Myocyte (in vitro differentiated cells): ENCODE results near the gene TPR. TPM values are rescaled to one million over a fixed set of nuclear protein-coding genes. Genes with fewer than 3 reads are reported as not detected.

Experiments used
- DNase-seq: peaks from one replicate; pipeline ENCODE4 v3.0.0-alpha.2; 2012; ENCODE audit warnings: low read depth
- total RNA-seq: library from RNA; depleted of rRNA; stranded (reverse); fragments of >200 nt; gene quantifications from 2 replicates; pipeline ENCODE4 v1.2.3, GENCODE V29; 2014

TPR gene
- total RNA-seq, 1 donor from 2014 or later, result 54.1 TPM

GRCh38 chr1:186291271-186291670 lies 83.8 kb downstream of the TPR start:
- no peak for DNase-seq

DNA sequence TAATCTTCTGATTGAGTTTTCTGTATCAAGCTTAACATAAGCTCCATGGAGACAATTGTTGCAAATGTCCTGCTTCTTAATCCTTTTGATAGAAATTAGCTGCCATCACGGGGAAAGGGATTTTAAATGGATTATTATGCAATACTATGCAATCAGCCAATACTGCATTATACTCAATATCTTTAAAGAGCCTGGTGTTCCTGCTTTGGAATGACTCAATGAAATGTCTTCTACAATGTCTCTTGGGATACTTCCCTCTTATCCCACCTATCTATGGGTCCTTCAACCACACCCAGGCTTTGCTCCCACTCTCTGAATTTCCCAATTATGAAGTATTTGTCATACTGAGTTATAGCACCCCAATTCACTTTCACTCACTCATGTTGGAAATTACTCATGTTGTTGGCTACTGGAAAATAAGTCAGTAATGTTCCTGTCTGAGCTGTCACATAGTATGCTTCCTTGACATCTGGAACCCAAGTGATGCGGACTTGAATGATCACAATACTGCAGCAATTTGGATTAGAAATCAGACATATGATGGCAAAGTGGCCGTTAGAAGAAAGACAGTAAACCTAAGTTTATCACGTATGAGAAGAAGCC lies 85.0 kb downstream of the TPR start:
- DNase-seq, result no peak

- no peak for DNase-seq
Measured at GRCh38 chr1:186286615-186287315, 88.3 kb downstream of the TPR start.

DNA sequence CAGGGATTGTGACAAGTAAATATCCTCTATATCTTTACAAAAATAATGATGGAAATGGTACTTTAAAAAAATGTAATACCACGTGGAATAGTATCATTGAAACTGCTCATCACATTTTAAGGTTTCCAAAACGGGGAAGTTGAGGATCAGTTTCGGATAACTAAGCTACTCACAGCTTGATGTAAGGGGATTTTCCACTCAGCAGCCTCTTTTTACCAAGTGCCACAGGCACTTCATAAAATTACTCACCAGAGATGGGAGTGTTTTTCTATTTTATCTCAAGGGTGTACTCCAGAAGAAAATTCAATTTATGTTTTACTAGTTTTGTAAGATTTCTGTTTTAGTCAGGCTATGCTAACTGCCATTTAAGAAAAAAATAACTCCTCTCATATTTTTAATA lies 91.7 kb downstream of the TPR start:
- no peak for DNase-seq

DNA sequence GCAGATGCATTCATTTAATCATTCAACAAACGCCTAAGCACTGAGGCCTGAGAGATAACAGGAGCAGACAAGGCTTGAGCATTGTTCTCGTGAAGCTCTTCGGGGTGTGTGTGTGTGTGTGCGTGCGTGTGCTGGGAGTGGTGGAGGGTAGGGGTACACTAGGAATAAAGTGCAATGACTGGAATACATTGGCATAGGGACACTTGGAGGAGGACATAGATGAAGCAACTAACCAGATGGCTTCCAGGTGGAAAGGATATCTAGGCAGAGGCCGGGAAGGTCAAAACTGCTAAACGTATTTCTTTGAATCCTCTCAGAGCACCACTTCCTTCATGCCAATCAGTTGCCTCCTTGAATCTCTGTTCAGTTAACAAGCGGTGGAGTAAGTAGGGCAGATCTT lies 92.6 kb downstream of the TPR start:
- no peak for DNase-seq

GRCh38 chr1:186275822-186276221 lies 99.2 kb downstream of the TPR start:
- DNase-seq, result no peak

DNA sequence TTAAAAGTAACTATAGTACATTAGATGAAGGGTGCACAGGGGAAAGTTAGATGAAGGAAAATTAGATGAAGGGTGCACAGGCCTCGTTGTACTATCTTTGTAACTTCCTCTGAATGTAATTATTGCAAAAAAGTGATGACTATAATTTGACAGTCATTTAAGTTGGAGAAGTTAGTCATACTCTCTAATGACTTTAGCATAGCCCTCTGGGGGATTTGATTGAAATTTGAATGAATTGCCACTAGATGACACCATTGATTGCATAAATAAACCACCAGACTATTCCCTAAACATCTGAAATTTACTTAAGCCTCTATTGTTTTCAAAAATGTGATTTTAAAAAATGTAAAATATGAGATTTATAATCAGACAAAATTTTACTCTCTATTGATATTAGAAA lies 102.6 kb downstream of the TPR start:
- no peak for DNase-seq

- no peak for DNase-seq
Measured at GRCh38 chr1:186271032-186271431, 104.0 kb downstream of the TPR start.

Other genes starting within 250 kb of the TPR start
- not detected in 2 replicates for gene PRG4, start 79.0 kb downstream of the TPR start, total RNA-seq
- gene ODR4, start 585 bp upstream of the TPR start, total RNA-seq, result 14.4 and 15.3 TPM in 2 replicates
- gene PDC, start 85.9 kb upstream of the TPR start, total RNA-seq, result not detected in 2 replicates